ENCODE data around the gene GPR25.

DNA sequence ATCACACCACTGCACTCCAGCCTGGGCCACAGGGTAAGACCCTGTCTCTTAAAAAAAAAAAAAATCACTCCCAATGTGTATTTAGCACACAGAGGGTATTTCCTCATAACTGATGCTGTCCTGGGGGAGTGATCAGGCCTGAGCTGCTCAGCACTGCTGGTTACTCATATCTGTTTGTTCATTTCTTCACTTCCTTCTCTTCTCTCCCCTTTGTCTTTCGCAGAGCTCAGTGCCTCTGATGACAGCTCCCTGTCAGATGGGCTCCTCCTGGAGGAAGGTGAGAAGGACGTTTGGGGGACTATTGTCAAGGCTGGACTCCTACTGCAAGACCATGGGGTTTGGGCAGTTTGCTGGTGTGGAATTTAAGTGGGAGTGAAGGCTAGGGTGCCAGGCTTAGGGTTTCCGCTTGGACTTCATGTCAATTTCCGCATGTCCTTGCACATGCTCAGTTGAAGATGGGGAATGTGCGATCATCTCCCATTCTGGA, 34.9 kb downstream of the GPR25 start:
- TF ChIP-seq, protein P1, sequence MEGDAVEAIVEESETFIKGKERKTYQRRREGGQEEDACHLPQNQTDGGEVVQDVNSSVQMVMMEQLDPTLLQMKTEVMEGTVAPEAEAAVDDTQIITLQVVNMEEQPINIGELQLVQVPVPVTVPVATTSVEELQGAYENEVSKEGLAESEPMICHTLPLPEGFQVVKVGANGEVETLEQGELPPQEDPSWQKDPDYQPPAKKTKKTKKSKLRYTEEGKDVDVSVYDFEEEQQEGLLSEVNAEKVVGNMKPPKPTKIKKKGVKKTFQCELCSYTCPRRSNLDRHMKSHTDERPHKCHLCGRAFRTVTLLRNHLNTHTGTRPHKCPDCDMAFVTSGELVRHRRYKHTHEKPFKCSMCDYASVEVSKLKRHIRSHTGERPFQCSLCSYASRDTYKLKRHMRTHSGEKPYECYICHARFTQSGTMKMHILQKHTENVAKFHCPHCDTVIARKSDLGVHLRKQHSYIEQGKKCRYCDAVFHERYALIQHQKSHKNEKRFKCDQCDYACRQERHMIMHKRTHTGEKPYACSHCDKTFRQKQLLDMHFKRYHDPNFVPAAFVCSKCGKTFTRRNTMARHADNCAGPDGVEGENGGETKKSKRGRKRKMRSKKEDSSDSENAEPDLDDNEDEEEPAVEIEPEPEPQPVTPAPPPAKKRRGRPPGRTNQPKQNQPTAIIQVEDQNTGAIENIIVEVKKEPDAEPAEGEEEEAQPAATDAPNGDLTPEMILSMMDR (IDR thresholded peaks at IDR 0.05) = no peak
- no peak for TF ChIP-seq EP300 (IDR thresholded peaks at IDR 0.05)
- TF ChIP-seq POLR2A (IDR thresholded peaks at IDR 0.05) = no peak
- no peak for TF ChIP-seq POLR2AphosphoS5 (IDR thresholded peaks at IDR 0.05)
